CD4-positive, alpha-beta T cell treated with Interleukin-15 for 1 hour (primary cell): ENCODE measurements around the gene NRTN.
"Not testable (repeated sequence)": the region's sequence is repeated elsewhere in the genome, so short reads cannot be mapped to it uniquely, and the experiment has no call there.

Experiments
- DNase-seq: peaks from one replicate; pipeline ENCODE4 v3.0.0-alpha.2; 2020

The NRTN gene

DNA sequence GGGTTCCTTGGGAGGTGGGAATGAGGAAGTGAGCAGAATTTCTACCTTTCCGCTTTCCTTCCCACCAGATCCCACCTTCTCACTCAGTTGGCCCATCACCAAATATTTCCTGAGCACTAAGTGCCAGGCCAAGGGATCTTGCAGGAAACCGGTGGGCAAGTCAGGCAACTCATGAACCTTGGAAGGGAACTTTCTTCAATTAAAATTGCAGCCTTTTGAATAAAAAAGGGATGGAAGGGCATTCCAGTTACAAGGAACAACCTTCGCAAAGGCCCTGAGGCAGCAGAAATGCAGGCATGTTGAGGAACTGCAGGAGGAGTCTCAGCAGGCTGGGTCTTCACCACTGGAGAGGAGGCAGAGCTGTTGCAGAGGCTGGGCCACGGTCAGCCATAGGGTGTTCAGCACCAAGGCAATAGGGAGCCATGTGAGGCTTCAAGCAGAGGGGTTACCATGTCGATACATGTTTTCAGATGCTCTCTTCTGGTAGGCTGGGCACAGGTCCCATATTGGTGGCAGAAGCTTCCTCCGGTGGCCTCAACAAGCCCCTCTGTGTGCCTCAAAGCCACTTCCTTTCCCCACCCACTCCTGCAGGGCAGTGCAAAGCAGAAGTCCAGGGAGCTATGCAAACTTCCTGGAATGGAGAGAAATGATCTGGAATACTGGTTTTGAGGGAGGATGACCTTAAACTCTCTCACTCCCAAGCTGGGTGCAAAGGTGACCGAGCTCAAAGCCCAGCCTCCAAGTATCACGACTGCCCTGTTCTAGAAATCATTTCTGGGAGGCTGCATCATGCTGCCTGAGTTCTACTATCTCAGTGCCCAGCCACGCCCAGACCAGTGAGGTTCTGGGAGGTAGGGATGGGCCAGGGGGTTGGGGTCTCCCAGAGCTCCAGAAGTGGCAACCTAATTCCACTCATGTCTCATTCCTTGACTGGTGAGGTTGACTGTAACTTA, 34.5 kb downstream of the NRTN start, which contains the start of gene FUT6:
Gene FUT6 (minus strand): TSS at position 638 of the 953 bp plus-strand sequence. CDS start 7,135 bp downstream, outside the sequence.
- DNase-seq: no peak

DNA sequence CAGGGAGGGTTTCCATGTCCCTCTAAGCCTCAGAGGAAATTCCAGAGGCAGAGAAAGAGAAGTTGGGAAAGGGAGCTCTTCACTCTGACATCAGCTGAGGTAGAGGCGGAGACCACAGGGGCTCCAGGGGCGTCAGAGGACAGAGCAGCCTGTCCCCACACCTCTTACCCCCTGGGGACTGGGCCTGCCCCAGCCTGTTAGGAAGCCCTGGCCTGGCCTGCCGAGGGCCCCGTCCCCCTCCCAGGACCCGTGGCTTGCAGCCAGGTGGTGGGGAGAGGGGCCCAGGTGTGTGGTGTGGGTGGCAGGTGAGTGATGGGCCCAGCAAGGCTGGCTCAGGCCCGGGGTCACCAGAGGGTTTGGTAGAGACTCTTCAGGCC, 36.9 kb downstream of the NRTN start:
- DNase-seq: not testable (repeated sequence)

DNA sequence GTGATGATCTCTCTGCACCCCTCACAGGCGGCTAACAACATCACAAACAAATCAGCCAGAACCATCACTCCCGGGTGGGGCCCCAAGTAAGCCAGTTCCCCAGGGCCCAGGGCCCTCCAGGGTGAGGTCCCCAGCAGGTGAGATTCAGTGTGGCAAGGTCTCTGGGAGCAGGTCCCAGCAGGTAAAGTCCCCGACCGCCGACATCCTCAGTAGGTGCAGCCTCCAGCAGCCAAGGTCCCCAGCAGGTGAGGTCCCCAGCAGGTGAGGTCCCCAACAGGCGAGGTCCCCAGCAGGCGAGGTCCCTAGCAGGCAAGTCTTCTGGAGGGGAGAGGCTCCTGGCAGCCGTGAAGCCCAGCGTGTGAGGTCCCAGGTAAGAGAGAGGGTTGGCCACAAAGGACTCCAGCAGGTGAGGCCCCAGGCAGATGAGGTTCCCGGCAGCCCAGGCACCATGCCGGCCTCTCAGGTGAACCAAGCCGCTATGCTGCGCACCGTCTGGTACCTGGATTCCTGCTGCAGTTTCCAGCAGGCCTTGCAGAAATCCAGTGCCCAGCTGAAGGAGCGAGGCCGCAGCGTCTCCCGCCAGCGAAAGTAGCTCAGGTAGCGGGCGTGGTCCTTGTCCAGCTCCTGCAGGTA, 38.5 kb downstream of the NRTN start:
- no peak for DNase-seq

DNA sequence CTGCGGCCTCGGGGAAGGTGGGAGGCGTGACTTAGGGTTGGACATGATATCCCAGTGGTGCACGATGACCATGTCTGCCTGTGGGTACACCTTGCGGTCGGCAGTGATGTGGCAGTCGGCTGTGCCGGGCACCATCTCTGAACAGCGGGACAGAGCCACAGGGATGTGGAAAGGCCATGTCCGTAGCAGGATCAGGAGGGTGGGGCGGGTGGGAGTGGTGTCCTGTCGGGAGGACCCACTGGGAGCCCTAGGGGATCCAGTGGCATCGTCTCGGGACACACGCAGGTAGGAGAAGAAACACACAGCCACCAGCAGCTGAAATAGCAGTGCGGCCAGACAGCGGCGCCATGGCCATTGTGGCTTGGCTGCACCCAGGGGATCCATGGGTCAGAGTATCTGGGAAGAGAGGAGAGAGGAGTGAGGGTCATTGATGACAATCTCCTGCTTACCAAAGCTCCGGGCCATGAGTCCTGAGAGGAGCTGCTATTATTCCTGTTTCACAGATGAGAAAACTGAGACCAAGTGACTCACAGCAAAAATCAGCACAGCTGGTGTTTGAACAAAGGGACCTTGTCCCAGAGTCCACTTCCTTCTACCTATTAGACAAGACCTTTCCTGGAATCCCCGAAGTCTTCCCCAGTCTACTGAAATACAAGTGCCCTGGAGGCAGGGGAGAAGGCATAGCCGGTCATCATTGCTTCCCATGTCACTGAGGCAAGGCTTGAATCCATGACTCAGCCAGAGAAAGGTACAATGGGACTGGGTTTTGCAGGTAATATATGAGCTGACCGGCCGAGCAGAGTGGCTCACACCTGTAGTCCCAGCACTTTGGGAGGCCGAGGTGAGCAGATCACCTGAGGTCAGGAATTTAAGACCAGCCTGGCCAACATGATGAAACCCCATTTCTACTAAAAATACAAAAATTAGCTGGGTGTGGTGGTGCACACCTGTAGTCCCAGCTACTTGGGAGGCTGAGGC, 39.9 kb downstream of the NRTN start:
- no peak for DNase-seq

DNA sequence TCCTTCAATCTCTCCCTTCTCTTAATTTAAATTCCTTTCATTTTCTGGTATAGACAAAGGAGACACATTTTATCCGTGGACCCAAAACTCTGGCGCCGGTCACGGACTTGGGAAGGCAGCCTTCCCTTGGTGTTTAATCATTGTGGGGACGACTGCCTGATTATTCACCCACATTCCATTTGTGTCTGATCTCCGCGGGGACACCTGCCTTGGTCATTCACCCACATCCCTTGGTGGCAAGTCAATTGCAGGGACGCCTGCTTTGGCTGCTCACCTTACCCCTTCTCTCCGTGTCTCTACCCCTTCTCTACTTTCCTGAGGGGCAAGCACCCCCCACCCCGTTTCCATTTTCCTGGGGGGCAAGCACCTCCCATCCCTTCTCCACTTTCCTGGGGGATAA, 43.0 kb downstream of the NRTN start:
- not testable (repeated sequence) for DNase-seq

DNA sequence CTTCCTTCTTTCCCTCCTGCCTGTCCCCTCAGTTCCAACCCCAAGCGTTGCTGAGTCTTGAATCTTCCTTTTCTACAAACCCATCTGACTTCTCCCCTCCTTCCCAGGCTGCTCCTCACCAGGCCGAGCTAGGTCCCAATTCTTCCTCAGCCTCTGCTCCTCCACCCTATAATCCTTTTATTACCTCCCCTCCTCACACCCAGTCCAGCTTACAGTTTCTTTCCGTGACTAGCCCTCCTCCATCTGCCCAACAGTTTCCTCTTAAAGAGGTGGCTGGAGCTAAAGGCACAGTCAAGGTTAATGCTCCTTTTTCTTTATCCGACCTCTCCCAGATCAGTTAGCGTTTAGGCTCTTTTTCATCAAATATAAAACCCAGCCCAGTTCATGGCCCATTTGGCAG, 43.8 kb downstream of the NRTN start:
- DNase-seq: not testable (repeated sequence)

DNA sequence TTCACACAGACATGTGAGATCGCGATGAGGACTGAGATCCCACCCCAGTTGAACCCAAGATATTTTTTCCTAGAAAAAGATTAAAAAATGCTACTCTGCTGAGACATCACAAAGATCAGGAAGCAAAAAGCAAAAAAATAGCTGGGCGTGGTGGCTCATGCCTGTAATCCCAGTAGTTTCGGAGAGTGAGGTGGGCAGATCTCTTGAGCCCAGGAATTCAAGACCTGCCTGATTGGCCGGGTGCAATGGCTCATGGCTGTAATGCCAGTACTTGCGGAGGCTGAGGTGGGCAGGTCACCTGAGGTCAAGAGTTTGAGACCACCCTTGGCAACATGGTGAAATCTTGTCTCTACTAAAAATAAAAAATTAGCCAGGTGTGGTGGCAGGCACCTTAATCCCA, 45.3 kb downstream of the NRTN start:
- DNase-seq: no peak

DNA sequence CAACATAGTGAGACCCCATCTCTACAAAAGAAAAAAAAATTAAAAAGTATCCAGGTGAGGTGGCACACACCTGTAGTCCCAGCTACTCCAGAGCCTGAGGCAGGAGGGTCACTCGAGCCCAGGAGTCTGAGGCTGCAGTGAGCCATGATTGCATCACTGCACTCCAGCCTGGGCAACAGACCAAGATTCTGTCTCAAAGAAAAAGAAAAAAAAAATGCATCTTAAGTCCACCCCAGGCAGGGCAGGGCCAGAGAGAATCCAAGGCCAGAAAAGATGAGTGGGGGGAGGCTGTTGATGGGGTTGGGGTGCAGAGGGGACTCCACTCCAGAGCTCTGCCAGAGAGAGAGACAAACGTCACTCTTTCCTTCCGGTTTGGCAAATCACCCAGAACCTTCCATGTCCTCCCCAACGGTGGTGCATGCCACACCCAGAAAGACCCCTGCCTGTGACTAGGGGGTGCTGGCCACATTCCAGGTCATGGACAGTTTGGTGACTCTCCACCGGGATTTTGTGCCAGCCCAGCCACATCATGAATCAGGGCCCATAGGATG, 46.0 kb downstream of the NRTN start:
- no peak for DNase-seq

DNA sequence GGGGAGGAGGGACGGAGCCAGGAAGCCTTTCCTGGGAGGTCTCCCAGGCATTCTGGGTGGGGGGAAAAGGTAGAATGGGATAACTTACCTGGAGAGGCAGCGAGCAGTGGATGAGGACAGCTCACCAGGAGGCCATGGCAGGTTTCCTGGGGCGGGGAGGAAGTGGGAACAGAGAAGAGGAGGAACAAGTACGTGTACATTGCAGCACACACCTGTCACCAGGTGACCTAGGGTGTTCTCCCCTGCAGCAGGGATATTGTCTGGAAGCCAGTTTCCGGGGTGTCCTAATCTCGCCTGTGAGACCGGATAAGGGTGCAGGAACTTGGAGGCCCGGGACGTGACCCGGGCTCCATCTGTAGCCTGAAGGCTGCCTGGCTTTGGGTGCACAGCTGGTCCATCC, 46.4 kb downstream of the NRTN start, which contains the start of gene FUT3:
Gene FUT3 (minus strand): TSS at position 148 of the 400 bp plus-strand sequence.
- no peak for DNase-seq

DNA sequence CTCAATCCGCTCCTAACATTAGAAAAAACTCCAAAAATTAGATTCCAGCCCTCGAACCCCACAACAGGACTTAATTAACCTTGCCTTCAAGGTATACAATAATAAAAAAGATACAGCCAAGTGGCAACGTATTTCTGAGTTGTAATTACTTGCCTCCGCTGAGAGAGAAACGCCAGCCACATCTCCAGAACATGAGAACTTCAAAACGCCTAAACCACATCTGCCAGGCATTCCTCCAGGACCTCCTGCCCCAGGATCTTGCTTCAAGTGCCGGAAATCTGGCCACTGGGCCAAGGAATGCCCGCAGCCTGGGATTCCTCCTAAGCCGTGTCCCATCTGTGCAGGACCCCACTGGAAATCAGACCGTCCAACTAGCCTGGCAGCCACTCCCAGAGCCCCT, 49.3 kb downstream of the NRTN start:
- DNase-seq: not testable (repeated sequence)

DNA sequence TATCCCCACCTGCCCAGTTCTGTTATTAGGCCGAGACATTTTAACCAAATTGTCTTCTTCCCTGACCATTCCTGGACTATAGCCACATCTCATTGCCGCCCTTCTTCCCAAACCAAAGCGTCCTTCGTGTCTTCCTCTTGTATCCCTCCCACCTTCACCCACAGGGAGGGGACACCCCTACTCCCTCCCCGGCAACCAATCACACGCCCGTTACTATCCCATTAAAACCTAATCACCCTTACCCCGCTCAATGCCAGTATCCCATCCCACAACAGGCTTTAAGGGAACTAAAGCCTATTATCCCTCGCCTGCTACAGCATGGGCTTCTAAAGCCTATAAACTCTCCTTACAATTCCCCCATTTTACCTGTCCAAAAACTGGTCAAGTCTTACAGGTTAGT, 50.3 kb downstream of the NRTN start:
- not testable (repeated sequence) for DNase-seq

DNA sequence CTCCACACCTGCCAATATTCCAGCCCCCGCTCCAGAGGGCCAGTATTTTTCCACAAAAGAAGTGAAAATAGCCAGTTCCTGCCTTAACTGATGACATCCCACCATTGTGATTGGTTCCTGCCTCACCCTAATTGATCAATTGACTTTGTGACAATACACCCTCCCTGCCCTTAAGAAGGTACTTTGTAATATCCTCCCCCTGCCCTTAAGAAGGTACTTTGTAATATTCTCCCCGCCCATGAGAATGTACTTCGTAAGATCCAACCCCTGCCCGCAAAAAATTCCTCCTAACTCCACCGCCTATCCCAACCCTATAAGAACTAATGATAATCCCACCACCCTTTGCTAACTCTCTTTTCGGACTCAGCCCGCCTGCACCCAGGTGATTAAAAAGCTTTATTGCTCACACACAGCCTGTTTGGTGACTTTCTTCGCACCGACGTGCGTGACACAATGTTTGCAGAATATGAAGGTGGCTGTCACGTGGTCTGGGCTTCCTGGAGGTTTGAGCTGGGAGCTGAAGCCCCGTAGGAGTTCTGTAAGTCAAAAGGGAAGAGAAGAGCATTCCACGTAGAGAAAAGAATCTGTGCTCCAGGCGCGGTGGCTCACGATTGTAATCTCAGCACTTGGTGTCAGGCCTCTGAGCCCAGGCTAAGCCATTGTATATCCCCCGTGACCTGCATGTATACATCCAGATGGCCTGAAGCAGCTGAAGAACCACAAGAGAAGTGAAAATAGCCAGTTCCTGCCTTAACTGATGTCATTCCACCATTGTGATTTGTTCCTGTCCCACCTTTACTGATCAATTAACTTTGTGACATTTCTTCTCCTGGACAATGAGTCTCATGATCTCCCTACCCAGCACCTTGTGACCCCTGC, 52.6 kb downstream of the NRTN start:
- DNase-seq: no peak

DNA sequence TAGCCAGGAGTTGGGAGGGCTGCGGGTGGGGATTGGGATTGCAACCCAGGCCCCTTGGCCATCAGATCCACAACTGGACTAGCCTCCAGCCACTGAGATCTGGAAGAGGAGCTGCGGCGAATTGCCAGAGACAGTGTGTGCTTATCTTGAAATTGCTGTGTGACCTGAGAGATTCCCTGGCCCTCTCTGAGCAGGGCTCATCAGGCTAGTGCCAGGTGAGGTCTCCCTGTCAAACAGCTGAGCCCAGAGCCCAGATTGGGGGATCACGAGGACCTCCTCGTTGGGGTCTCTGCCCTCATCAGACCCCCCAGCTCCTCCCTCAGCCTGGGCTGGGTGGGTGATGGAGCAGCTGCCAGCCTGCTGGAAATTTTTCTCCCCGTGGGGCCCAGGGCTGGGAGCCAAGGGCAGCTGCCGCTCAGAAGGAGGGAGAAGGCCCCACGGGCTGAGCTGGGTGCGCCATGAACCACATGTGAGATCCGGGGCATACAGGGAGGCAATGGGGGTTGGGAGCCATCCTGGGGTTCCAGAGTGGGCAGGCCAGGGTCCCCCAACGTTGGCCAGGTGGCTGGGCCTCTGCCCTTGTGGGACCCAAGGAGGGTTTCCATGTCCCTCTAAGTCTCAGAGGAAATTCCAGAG, 58.3 kb downstream of the NRTN start:
- no peak for DNase-seq

DNA sequence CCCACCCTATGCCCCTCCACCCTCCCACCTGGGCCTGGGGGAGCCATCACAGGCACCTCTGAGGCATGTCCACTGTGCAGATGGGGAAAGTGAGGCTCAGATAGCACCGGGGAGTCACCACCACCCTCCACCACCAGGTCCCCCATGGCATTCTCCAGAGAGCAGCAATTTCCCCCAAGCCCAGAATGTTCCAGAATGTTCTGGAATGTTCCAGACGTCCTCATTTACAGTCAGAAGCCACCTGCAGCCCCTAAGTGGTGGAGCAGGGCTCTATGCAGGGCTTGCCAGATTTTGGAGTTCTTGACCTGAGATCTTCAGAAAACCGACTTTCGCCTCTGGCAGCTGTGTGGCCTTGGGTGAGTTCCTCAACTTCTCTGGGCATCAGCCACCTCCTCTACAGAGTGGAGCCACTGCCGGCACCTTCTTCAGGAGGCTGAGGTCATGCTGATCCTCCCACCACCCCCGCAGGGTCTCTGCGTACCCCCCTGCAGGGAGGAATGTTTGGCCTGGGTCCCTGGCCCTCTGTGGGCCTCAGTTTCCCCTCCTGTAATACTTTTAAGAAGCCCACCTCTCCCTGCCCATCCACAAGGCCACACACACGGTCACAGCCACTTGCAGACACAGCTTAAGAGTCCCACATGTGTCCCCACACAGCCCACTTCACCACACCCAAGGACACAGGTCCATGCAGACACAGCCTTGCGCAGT, 59.3 kb downstream of the NRTN start:
- DNase-seq: no peak

DNA sequence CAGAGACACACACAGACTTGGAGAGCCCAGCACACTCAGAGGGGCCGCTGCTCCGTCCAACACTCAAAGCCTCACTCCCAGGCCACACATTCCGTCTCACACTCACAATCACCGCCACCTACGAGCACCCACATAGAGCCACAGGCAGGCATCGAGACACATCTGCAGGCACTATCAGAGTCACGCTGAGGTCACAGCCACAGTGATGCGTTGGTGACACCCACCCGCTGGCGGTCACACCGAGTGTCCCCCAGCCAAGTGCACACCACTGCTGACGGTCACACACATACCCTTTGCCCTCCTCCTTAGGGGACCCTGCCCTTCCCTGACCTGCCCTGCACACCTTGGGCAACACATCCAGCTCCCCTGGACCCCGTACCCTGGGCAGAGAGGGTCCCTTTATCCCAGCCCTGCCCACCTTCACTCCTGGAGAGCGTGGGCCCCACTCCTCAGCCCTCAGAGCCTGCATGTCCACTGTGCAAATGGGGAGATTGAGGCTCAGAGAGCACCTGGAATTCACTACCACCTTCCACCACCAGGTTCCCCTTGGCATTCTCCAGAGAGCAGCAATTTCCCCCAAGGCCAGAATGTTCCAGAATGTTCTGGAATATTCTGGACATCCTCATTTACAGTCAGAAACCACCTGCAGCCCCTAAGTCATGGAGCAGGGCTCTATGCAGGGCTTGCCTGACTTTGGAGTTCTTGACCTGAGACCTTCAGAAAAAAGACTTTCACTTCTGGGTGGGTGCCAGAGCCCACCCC, 60.0 kb downstream of the NRTN start:
- no peak for DNase-seq

DNA sequence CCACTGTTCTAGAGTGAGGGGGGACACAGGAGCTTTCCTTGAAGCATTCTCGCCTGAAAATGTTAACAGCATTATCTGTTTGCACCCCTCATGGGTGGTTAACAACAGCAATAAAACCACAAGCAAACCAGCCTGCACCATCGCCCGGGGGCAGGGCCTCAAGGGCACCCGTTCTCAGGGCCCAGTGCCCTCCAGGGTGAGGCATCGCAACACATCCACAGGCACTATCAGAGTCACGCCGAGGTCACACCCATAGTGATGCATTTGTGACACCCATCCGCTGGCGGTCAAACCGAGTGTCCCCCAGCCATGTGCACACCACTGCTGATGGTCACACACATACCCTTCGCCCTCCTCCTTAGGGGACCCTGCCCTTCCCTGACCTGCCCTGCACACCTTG, 60.9 kb downstream of the NRTN start:
- no peak for DNase-seq

DNA sequence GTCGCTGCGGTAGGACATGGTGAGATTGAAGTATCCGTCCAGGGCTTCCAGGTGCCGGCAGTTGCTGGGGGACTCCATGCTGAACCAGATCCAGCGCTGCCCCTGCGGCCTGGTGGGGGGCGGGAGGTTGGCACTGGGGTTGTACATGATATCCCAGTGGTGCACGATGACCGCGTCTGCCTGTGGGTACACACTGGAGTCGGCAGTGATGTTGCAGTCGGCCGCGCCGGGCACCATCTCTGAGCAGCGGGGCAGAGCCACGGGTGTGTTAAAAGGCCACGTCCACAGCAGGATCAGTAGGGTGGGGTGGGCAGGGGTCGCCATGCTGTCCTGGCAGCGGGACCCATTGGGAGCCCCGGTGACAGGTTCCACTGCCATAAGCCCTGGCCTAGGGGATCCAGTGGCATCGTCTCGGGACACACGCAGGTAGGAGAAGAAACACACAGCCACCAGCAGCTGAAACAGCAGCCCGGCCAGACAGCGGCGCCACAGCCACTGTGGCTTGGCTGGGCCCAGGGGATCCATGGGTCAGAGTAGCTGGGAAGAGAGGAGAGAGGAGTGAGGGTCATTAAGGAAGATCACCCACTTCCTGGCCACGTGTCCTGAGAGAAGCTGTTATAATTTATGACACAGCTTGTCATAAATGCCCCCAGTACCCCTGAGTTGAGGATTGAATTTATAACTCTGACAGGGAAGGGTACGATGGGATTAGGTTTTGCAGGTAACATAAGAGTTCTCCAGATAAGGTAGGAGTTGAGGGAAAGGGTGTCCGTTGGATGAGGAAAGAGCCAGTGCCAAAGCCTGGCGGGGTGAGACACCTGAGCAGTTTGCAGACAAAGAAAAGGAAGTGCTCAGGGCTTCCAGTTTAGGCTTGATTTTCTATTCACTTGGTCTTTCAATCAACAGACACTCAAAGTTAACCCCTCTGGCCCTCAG, 62.6 kb downstream of the NRTN start:
- DNase-seq: no peak

DNA sequence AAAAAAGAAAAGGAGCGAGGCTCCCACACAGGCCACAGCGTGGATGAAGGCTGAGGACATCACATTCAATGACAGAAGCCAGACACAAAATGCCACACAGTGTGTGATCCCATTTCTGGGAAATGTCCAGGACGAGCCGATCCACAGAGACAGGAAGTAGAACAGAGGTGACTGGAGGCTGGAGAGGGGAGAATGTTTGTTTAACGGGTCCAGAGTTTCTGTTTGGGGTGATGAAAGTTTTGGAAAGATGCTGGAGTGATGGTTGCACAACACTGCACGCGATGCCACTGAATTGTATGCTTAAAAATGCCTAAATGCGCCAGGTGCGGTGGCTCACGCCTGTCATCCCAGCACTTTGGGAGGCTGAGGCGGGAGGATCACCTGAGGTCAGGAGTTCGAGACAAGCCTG, 66.1 kb downstream of the NRTN start:
- DNase-seq: no peak
